GM12873 (cell line): Measurements from ENCODE around the gene APOL2.

Experiments
- TF ChIP-seq, protein P1 (sequence below): IDR thresholded peaks from 2 replicates; pipeline ENCODE4 v1.5.1; 2012; ENCODE audit warnings: low read depth, mild to moderate bottlenecking, moderate library complexity, low read length, control low read depth; ENCODE audit not compliant: insufficient read depth; ENCODE audit errors: missing control alignments

APOL2 gene

DNA sequence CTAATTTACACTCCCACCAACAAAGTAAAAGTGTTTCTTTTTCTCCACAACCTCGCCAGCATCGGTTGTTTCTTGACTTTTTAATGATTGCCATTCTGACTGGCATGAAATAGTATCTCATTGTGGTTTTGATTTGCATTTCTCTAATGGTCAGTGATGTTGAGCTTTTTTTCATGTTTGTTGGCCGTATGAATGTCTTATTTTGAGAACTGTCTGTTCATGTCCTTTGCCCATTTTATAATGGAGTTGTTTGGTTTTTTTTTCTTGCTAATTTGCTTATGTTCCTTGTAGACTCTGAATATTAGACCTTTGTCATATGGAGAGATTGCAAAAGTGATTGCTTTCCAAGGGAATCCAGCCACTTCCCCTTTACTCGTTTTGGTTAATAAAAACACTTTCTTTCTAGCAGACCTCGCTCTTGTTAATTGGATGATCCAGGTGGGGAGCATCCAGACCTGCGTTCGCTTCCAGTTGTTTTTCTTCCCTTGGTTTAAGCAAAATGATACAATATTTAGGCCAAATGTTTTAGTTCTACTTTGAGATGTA is 20.6 kb downstream of the APOL2 start:
- TF ChIP-seq, protein P1, sequence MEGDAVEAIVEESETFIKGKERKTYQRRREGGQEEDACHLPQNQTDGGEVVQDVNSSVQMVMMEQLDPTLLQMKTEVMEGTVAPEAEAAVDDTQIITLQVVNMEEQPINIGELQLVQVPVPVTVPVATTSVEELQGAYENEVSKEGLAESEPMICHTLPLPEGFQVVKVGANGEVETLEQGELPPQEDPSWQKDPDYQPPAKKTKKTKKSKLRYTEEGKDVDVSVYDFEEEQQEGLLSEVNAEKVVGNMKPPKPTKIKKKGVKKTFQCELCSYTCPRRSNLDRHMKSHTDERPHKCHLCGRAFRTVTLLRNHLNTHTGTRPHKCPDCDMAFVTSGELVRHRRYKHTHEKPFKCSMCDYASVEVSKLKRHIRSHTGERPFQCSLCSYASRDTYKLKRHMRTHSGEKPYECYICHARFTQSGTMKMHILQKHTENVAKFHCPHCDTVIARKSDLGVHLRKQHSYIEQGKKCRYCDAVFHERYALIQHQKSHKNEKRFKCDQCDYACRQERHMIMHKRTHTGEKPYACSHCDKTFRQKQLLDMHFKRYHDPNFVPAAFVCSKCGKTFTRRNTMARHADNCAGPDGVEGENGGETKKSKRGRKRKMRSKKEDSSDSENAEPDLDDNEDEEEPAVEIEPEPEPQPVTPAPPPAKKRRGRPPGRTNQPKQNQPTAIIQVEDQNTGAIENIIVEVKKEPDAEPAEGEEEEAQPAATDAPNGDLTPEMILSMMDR, result no peak

DNA sequence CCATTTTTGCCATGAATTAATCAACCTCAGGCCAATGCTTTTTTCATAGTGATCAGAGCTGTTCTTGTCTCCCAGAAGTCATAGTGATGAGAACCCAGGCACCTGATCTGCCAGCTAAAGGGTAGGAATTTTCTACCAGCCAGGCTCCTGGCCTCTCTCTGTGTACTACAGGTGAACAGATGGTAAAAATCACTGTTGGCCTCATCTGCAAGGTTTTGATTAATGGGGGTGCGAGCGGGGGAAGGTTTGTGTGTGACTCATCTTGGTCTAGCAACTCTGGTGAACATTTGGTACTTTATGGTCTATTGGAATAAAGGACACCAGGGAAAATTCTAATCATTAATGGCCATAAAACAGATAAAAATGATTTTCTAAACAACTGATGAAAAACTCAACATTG is 23.3 kb downstream of the APOL2 start:
- TF ChIP-seq, protein P1, result no peak

DNA sequence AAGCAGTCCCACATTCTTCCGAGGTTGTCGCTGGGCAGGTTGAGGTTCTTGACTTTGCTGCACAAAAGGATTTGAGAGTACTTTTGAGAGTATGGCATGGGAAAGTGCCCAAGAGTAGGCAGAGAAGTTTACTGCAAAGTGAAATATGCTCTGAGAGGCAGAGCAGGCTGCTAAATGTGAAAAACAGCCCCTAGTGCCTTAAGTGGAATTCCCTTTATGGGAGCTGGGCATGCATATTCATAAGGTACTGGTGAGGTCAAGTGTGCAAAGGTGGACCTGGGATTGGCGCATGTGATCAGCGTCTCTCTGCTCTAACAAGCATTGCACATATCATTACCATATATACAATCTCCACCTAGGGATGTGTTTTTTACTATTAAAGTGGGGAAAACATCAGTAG is 25.7 kb downstream of the APOL2 start:
- TF ChIP-seq, protein P1, result no peak

DNA sequence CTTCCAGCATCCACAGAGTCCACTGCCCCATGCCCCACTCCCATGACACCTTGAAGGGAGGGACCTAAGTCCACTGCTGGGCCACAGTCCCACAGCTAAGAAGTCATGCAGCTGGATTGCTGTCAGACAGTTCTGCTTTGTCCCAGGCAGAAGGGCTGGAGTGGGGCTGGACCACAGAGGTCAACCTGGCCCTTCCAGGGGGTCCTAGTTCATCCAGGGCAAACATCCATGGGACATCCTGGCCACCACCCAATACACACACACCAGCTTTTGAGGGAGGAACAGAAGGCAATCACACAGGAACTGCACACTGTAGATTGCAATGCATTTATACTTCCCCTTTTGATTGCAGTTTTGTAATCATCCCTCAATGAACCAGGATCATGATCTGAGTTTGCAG is 26.4 kb downstream of the APOL2 start:
- TF ChIP-seq, protein P1, result no peak

DNA sequence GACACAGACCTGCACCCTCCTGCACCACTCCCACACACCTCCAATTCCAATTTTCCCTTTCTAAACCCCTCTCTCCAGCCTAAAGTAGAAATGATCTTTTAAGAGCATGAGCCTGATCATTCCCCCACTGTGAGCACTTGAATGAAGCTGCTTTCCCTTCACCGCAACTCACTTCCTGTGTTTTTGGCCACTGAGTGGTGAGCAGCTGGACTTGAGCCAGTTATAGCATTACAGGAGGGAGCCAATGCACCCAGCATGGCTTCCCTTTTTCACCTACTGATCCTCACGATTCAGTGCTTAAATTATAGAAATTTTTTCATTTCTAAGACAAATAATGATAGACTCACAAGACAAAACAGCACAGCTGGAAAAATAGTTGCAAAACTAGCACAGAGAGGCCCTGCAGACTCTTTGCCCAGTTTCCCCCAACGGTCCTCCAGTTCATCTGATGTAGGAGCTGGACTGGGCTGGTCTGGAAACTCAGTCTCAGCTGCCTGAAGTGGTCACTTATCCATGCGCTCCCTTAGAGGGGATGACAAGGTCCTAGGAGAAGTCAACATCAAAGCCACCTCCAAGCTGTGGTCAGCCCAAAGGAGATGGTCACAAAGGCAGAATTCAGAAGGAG is 28.0 kb downstream of the APOL2 start:
- TF ChIP-seq, protein P1, result no peak

DNA sequence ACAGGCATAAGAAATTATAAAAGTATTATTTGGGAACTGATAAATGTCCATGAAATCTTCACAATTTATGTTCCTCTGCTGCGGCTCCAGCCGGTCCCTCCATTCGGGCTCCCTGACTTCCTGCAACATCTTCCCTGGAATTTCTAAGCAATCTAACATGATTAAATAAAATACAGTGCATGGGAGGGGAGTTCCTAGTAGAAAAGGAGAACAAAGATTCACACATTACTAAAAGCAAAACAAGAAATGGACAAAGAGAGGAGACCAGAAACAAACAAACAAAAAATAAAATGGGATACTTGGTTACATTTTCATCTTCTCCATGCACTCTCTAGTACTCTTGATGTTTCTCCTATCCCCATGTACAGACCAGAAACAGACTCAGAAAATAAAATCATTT is 29.1 kb downstream of the APOL2 start:
- TF ChIP-seq, protein P1, result no peak

DNA sequence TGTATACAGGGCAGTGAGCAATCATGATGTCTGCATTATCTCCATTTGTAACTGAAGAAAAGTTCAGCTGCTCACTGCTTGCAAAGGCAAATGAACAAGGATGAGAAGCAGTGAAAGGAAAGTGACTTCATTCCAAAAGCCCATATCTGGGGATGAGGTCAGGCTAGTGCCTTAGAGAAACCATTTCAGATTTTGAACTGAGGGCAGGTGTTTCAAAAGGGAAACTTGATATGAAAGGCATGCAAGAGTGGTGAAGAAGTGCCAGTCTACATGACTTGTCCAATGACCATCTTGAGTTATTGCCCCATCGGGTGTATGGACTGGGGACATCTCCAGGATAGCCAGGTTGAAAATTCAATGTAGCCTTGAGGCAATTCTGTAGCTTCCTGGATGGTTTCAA is 30.4 kb downstream of the APOL2 start:
- TF ChIP-seq, protein P1, result no peak
